ENCODE measurements around the gene RETREG1.

RETREG1 gene

GRCh38 chr5:16485656-16486055 lies 131.1 kb downstream of the RETREG1 start:
- H3K79me2 ChIP-seq (ENCODE audit: insufficient read depth, low read length) = no peaks in the 10 kb centered on the region
- H3K27me3 ChIP-seq (ENCODE audit: insufficient read depth, low read length) = no peaks in the 10 kb centered on the region
- no peaks in the 10 kb centered on the region for H4K20me1 ChIP-seq (ENCODE audit: insufficient read depth, low read length)
- H3K9me3 ChIP-seq (ENCODE audit: low read length) = no peaks in the 10 kb centered on the region
- no peak overlapping the region for H3K27ac ChIP-seq (ENCODE audit: low read depth, low read length, poor library complexity, severe bottlenecking)
- no peak overlapping the region for H3K9ac ChIP-seq (ENCODE audit: low read length)
- H3K36me3 ChIP-seq (ENCODE audit: insufficient read depth, low read length) = no peaks in the 10 kb centered on the region
- no peaks in the 10 kb centered on the region for H3K4me1 ChIP-seq (ENCODE audit: insufficient read depth, low read length, severe bottlenecking)
- H3F3A ChIP-seq (ENCODE audit: insufficient read depth, low read length) = no peaks in the 10 kb centered on the region
- no peak for TF ChIP-seq CTCF (IDR thresholded peaks at IDR 0.05; ENCODE audit: low read length)
- TF ChIP-seq EZH2 (IDR thresholded peaks at IDR 0.05; ENCODE audit: borderline replicate concordance, low read length) = no peak
- no peak overlapping the region for H3K4me2 ChIP-seq (ENCODE audit: low read length)
- H3K4me3 ChIP-seq (ENCODE audit: low read depth, low read length, poor library complexity, severe bottlenecking) = no peak overlapping the region
- no peaks in the 10 kb centered on the region for H3K9me2 ChIP-seq (ENCODE audit: low read depth, low read length)
- no peak overlapping the region for H2AFZ ChIP-seq (ENCODE audit: low read length)

DNA sequence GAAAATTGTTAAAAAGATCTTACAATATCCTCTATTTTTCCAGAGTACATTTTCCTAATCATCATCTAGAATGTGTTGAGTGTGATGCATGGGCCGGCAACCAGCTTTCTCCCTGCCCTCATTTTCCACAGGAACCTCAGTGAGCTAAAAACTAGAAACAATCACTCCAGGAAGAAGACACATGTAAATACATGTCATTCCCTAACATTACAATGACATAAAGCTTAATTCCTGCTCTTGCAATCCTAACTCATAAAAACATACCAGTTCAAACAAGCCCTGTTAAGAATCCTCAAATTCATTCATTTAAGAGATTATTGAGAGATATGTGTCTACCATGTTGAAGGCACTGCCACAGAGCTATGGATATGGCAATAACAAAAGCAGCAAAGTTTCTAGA lies 132.7 kb downstream of the RETREG1 start:
- Histone ChIP-seq H4K20me1 (ENCODE audit: insufficient read depth, low read length) (no peaks in the 10 kb centered on the region), H3K27ac (ENCODE audit: low read depth, low read length, poor library complexity, severe bottlenecking) (no peak overlapping the region), H3K9ac (ENCODE audit: low read length) (no peak overlapping the region), H3K9me3 (ENCODE audit: low read length) (no peaks in the 10 kb centered on the region), H3K4me2 (ENCODE audit: low read length) (no peak overlapping the region), H3K9me2 (ENCODE audit: low read depth, low read length) (no peaks in the 10 kb centered on the region), H3K4me1 (ENCODE audit: insufficient read depth, low read length, severe bottlenecking) (no peaks in the 10 kb centered on the region), H3F3A (ENCODE audit: insufficient read depth, low read length) (no peaks in the 10 kb centered on the region), H3K27me3 (ENCODE audit: insufficient read depth, low read length) (no peaks in the 10 kb centered on the region), H3K79me2 (ENCODE audit: insufficient read depth, low read length) (no peaks in the 10 kb centered on the region), H3K36me3 (ENCODE audit: insufficient read depth, low read length) (no peaks in the 10 kb centered on the region), H2AFZ (ENCODE audit: low read length) (no peak overlapping the region), H3K4me3 (ENCODE audit: low read depth, low read length, poor library complexity, severe bottlenecking) (no peak overlapping the region)
- TF ChIP-seq CTCF (IDR thresholded peaks at IDR 0.05; ENCODE audit: low read length) = no peak
- no peak for TF ChIP-seq EZH2 (IDR thresholded peaks at IDR 0.05; ENCODE audit: borderline replicate concordance, low read length)

DNA sequence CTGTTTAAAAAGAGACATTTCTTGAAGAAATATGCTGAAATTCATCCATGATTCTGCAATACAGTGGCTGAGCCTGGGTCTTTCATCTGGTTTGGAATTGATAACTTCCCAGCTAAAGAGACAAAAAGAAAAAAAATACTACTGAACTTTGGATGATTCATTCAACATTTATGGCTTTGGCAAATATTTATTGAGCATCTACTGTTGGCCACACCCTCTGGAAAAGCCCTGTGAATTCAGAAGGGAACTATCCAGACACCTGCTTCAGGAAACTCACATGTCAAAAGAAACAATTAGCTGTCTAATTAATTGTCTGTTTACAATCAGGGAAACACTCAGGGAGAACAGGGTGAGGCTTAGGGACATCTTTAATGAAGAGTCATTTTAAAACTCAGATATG lies 133.4 kb downstream of the RETREG1 start:
- no peak overlapping the region for H3K4me2 ChIP-seq (ENCODE audit: low read length)

More for the DNA sequence above, 133.4 kb downstream of the RETREG1 start:
- TF ChIP-seq CTCF (IDR thresholded peaks at IDR 0.05; ENCODE audit: low read length) (no peak), EZH2 (IDR thresholded peaks at IDR 0.05; ENCODE audit: borderline replicate concordance, low read length) (no peak)
- H4K20me1 ChIP-seq (ENCODE audit: insufficient read depth, low read length) = no peaks in the 10 kb centered on the region
- no peaks in the 10 kb centered on the region for H3F3A ChIP-seq (ENCODE audit: insufficient read depth, low read length)
- no peak overlapping the region for H2AFZ ChIP-seq (ENCODE audit: low read length)
- H3K9me2 ChIP-seq (ENCODE audit: low read depth, low read length) = no peaks in the 10 kb centered on the region
- no peaks in the 10 kb centered on the region for H3K9me3 ChIP-seq (ENCODE audit: low read length)
- no peak overlapping the region for H3K27ac ChIP-seq (ENCODE audit: low read depth, low read length, poor library complexity, severe bottlenecking)
- no peaks in the 10 kb centered on the region for H3K27me3 ChIP-seq (ENCODE audit: insufficient read depth, low read length)
- H3K4me1 ChIP-seq (ENCODE audit: insufficient read depth, low read length, severe bottlenecking) = no peaks in the 10 kb centered on the region
- no peaks in the 10 kb centered on the region for H3K79me2 ChIP-seq (ENCODE audit: insufficient read depth, low read length)
- no peaks in the 10 kb centered on the region for H3K36me3 ChIP-seq (ENCODE audit: insufficient read depth, low read length)
- no peak overlapping the region for H3K4me3 ChIP-seq (ENCODE audit: low read depth, low read length, poor library complexity, severe bottlenecking)
- H3K9ac ChIP-seq (ENCODE audit: low read length) = no peak overlapping the region
